GM12891 (cell line): ENCODE data around the gene SLC49A4.

ENCODE experiments used
- POLR2A ChIP-seq: IDR thresholded peaks from 2 replicates; pipeline ENCODE4 v1.6.1; 2011; ENCODE audit warnings: low read depth, low read length, control low read depth
- POLR2AphosphoS5 ChIP-seq: IDR thresholded peaks from 2 replicates; pipeline ENCODE4 v1.6.1; 2011; ENCODE audit warnings: low read depth, low read length, control low read depth
- TAF1 ChIP-seq: IDR thresholded peaks from 2 replicates; pipeline ENCODE4 v1.6.1; 2011; ENCODE audit warnings: low read depth, low read length, control low read depth

- no peak for TF ChIP-seq POLR2A
- TF ChIP-seq POLR2AphosphoS5, result no peak
- TF ChIP-seq TAF1, result no peak
Observed at GRCh38 chr3:122799322-122799721, 4.5 kb downstream of the SLC49A4 start.
